Right cardiac atrium (tissue), 5 donors: ENCODE data around the gene DDX24. TPM values are rescaled to one million over a fixed set of nuclear protein-coding genes. Genes with fewer than 3 reads are reported as not detected.

Source experiments
- ATAC-seq, 2 donors: fragments of 200-7000 bp; cut with Tn5 transposase; one replicate each; pipeline versions ENCODE4 v1.8.0 to v1.9.1; 2020; ENCODE audit warnings: moderate library complexity in 2 of 2, mild to moderate bottlenecking in 1 of 2
- DNase-seq, 3 donors: peaks; one replicate each; pipeline ENCODE4 v3.0.0-alpha.2; 2020
- H3K27ac ChIP-seq: one replicate; pipeline ENCODE4 v1.5.1; 2013; ENCODE audit warnings: mild to moderate bottlenecking, low read length, control low read depth, moderate library complexity
- H3K27me3 ChIP-seq: one replicate; pipeline ENCODE4 v1.6.1; 2013; ENCODE audit not compliant: control insufficient read depth, insufficient read depth
- H3K4me1 ChIP-seq: one replicate; pipeline ENCODE4 v1.6.1; 2013; ENCODE audit warnings: low read length; ENCODE audit not compliant: control insufficient read depth, insufficient read depth
- H3K4me3 ChIP-seq: one replicate; pipeline ENCODE4 v1.5.1; 2013; ENCODE audit warnings: low read length, control low read depth
- H3K9me3 ChIP-seq: one replicate; pipeline ENCODE4 v1.6.1; 2013; ENCODE audit warnings: low read length; ENCODE audit not compliant: control insufficient read depth
- WGBS: extraction: QIAGEN DNeasy Blood & Tissue Kit; methylation state at CpG from one replicate; pipeline ENCODE4 v1.1.7; 2013; 5-methylcytosine and 5-hydroxymethylcytosine counted together
- intact Hi-C, 4 donors: fragments of 100-400 bp; cut with DNase I; formaldehyde crosslinking; loops; one replicate each; pipeline versions ENCODE4 v1.11.0 to v1.14.0; 2022 to 2023
- polyA plus RNA-seq: library from polyadenylated mRNA; stranded (reverse); fragments of 200-250 nt; gene quantifications from one replicate; pipeline ENCODE4 v1.2.3, GENCODE V29; 2013
- total RNA-seq, 4 donors: library from RNA; stranded (reverse); fragmentation: NEBNext Ultra II Directional; extraction: Animal tissue kit (Norgen Biotek cat#: 25700); gene quantifications; one replicate each; pipeline ENCODE4 v1.2.1, GENCODE V29; 2021
- donor health status: healthy with polysubstance abuse.
- donor health status: DM: no; HTN: yes; CAD: no.
- donor health status: DM: no; HTN: no; CAD: no.
- donor health status: DM: no; HTN: yes; CAD: no; lungs with severe emphysema.
- donor health status: DM: yes; HTN: yes; CAD: no.

The DDX24 gene
- total and polyA plus RNA-seq, 5 donors: 138 to 268 (median 255) TPM

DNA sequence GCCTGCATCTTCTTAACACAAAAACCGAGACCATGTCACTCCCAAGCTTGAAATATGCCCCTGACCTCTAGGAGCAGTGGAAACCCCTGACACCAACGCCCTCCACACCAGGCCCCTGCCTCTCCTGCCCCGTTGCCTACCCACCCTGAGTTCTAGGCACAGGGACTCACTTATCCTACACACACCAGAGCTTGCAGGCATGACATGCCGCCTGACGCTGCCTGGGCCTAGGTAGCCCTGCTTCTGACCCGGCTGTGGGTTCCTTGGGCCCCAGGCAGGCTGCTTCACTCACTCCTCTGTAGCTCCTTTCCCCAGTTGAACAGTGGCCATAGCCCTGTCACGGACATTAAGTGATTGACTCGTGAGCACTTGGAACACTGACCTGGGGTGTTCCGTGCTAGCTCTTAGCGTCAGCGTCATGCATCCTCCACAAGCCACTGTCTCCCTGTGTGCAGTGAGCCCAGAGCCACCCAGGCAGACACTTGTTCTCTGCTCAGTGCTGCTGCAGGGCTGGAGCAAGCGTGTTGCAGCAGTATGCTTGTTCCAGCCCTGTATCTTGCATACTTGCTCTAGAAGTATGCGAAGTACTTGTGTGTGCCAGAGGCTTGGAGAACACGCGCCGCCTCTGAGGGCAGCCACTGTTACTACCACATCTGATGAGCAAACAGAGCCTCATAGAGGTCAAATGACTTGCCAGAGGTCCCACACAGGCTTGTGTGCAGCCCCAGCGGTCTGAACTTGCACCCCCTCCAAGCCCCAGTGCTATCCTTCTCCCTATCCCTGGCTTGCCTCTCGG is 39.3 kb downstream of the DDX24 start:
- intact Hi-C loops: no loop called here
- H3K27me3 ChIP-seq: no peaks in the 10 kb centered on the region
- DNase-seq (peak in 2 of 3 donors; percentile 60 to 83), ATAC-seq (peak; percentile 60 to 87)
- peaks cover 9% of the 10 kb centered on the region for H3K4me1 ChIP-seq
- WGBS: 55% methylated on average over 18 of the region's 18 CpGs
- H3K4me3 ChIP-seq: no peak overlapping the region
- peak overlapping the region; percentile 32 for H3K27ac ChIP-seq
- no peaks in the 10 kb centered on the region for H3K9me3 ChIP-seq

DNA sequence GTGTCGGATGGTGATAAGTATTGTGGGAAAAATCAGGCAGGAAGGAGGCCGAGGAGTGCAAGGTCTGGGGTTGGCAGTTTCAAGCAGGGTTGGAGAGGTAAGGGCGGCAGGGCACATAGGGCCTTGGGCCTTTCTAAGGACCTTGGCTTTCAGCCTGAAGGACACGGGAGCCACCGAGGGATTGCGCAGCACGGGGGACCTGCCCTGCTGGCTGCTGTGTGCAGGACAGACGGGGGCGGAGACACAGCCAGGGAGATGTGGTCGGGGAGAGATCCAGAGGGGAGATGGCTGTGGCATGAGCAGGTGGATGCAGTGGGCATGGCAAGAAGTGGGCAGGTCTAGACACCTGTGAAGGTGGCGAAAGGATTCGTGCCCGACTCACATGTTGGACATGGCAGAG is 40.2 kb downstream of the DDX24 start:
- Histone ChIP-seq H3K4me3 (no peak overlapping the region), H3K4me1 (peaks cover 9% of the 10 kb centered on the region), H3K27ac (no peak overlapping the region), H3K27me3 (no peaks in the 10 kb centered on the region), H3K9me3 (no peaks in the 10 kb centered on the region)
- WGBS: 92% methylated on average over 13 of the region's 13 CpGs
- intact Hi-C loops: no loop called here
- DNase-seq (no peak), ATAC-seq (no peak)

DNA sequence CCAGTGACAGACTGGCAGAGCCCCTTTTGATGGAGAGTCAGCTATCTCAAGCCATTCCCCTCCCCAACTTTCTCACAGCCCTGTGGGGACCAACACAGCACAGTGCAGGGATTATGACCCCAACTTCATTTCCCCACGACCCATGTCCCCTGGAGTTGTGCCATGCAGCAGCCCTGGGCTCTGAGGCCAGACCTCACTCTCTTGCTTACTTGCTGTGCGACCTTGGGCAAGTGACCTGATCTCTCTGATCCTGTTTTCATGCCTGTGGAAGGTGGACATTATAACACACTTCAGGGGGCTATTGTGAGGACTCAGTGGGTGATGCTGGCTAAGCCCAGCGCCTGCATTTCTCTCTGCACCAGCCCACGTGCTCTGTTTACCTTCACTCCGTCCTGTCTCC is 40.8 kb downstream of the DDX24 start:
- H3K9me3 ChIP-seq: no peaks in the 10 kb centered on the region
- H3K4me1 ChIP-seq: peaks cover 9% of the 10 kb centered on the region
- no peak overlapping the region for H3K4me3 ChIP-seq
- no peak for DNase-seq
- intact Hi-C loops: no loop called here
- ATAC-seq: no peak
- H3K27me3 ChIP-seq: no peaks in the 10 kb centered on the region
- WGBS: 87% methylated on average over 5 of the region's 5 CpGs
- H3K27ac ChIP-seq: no peak overlapping the region

DNA sequence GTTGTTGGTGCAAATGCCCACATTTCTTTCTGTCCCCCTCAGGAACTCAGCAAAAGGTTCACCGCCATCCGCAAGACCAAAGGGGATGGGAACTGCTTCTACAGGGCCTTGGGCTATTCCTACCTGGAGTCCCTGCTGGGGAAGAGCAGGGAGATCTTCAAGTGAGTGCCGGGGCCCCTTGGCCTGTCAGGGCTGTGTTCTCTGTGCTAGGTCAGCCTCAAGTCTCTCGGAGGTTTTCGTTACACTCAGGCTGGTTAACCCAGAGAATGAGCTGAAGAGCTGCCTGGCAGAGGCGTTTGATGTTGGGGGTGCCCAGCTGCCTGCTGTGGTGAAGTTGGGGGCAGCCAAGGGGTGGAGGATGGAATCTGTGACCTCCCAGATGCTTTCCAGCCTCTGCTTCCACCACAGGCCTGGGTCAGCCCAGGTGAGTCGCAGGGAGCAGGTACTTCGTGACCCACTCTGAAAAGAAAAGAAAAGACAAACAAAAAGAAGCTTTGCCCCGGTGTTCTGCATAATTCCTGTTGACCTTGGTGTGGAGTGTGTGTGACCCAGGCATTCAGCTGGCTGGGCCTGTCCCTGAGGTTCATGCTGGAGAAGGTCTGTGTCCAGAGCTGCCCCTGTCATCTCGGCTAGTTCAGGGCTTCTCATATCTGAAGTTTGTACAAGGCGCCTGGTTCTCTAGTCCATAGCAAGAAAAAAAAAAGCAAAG is 41.9 kb downstream of the DDX24 start:
- H3K9me3 ChIP-seq: no peaks in the 10 kb centered on the region
- no peak overlapping the region for H3K27ac ChIP-seq
- no peaks in the 10 kb centered on the region for H3K27me3 ChIP-seq
- 93% methylated on average over 11 of the region's 11 CpGs for whole genome bisulfite sequencing
- ATAC-seq (no peak), DNase-seq (no peak)
- peaks cover 9% of the 10 kb centered on the region for H3K4me1 ChIP-seq
- H3K4me3 ChIP-seq: no peak overlapping the region
- intact Hi-C loops: loop anchor here in 3 of 4 donors (2.0 to 5.0 kb wide), 3 partner anchors 93 to 98 kb away; no protein-coding TSS in a partner anchor

DNA sequence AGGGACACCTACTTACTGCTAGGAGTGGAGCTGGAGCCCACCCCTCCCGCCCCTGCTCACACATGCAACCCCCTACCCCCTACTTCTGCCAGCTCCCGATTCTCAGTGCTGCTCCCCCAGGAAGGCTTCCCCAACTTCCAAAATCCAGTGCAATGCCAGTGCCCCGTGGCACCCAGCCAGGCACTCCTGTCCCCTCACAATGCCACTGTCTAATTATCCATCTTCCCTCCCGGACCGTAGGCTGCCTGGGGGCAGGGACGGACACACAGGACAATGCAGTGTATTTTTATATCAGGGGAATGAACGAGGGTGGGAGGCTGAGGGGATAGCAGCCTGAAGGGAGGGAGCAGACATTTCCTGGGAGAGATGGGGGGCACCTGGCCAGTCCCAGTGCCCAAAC is 42.5 kb downstream of the DDX24 start:
- Histone ChIP-seq H3K27me3 (no peaks in the 10 kb centered on the region), H3K27ac (no peak overlapping the region), H3K9me3 (no peaks in the 10 kb centered on the region), H3K4me1 (peaks cover 9% of the 10 kb centered on the region), H3K4me3 (no peak overlapping the region)
- no peak for DNase-seq
- intact Hi-C loops: loop anchor here in 3 of 4 donors (2.0 to 5.0 kb wide), 3 partner anchors 94 to 99 kb away; no protein-coding TSS in a partner anchor
- WGBS: 84% methylated on average over 7 of the region's 7 CpGs
- ATAC-seq: no peak

DNA sequence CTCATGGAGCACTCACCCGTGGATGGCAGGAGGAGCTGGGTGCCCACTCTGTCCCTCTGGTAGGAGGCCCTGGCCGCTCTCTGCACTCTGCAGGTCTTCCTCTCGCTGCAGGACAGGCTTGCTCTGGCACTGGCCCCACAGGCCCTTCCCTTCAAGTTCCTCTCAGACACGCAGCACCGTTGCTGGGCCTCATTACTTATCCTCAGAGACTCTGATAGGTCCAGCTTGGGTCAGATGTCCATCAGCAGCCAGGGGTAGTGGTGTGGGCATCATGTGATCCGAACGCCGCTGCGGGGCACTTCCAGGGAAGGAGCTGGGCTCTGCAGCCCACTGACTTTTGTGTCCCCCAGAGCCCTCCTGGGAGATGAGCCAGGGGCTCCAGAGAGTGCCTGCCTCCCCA is 43.0 kb downstream of the DDX24 start:
- Histone ChIP-seq H3K27ac (no peak overlapping the region), H3K27me3 (no peaks in the 10 kb centered on the region), H3K4me1 (peaks cover 9% of the 10 kb centered on the region), H3K9me3 (no peaks in the 10 kb centered on the region), H3K4me3 (no peak overlapping the region)
- 90% methylated on average over 9 of the region's 9 CpGs for WGBS
- ATAC-seq (no peak), DNase-seq (no peak)
- intact Hi-C loops: loop anchor here in 3 of 4 donors (2.0 to 5.0 kb wide), 3 partner anchors 94 to 99 kb away; no protein-coding TSS in a partner anchor

DNA sequence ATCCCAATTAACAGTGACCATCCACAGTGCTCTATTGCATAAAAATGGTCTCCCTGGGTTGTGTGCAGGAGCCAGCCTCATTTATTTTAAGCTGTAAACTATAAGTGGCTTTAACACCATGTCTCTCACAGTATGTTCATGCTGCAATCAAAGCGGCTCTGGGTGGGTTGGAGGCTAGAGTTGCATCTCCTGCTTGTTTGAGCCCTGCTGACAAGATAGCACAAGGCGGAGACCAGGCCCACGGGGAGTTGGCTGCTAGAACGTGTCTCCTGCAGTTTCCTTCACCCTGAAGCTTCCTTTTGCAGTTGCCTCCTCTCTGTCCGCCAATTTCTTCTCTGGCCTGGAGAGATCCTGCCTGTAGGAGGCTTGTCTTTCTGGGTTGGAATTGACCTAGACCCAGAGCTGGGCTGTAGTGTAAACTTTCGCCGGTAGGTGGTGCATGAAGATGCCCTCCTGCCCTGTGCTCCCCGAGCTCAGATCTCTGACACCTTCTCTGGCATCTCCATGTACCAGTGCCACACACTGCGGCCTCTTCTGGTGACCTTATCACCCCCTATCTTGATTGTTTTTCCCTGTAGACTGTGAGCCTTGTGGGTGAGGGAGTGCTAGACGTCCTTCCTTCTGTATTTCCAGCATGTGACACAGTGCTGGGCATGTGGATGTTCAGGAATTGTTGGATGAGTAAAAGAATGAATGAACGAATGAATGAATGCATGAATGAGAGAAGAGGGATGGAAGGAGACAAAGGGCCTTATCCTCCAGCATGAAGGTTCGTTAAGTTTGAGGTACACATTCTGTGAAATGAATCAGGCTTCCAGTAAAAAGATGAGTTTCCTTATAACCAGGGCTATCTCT is 44.5 kb downstream of the DDX24 start:
- DNase-seq: peak; percentile 70 to 88 (median 83)
- intact Hi-C loops: loop anchor here in 2 of 4 donors (5.0 kb wide), 2 partner anchors 96 to 101 kb away; no protein-coding TSS in a partner anchor
- WGBS: 25% methylated on average over 12 of the region's 12 CpGs

DNA sequence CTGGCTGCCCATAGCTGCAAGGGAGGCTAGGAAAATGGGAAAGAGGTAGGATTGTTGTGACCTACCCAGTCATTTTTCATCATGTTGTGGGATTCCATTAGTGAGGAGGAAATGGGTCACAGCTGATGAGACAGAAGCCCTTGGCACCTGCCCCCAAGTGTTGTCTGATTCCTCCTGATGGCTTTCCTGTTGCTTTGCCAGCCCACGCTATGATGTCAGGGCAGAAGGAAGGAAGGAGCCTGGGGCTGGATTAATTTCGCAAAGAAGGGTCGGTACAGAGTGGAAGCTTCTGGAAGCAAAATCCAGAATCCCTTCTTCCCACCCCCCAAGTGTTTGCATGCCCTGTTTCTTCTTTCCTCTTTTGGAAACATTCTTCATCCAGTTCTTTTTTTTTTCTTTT is 46.1 kb downstream of the DDX24 start:
- WGBS: 74% methylated on average over 3 of the region's 3 CpGs
- Histone ChIP-seq H3K9me3 (no peaks in the 10 kb centered on the region), H3K27ac (no peak overlapping the region), H3K4me1 (no peaks in the 10 kb centered on the region), H3K27me3 (no peaks in the 10 kb centered on the region), H3K4me3 (no peak overlapping the region)
- no peak for DNase-seq
- no peak for ATAC-seq
- intact Hi-C loops: loop anchor here in 3 of 4 donors (2.0 to 5.0 kb wide), 3 partner anchors 97 to 102 kb away; no protein-coding TSS in a partner anchor

More for the DNA sequence above, 44.5 kb downstream of the DDX24 start:
- H3K9me3 ChIP-seq: no peaks in the 10 kb centered on the region
- peaks cover 1% of the 10 kb centered on the region for H3K4me1 ChIP-seq
- no peak overlapping the region for H3K4me3 ChIP-seq
- peak overlapping the region; percentile 4 for H3K27ac ChIP-seq
- ATAC-seq: peak; percentile 88
- no peaks in the 10 kb centered on the region for H3K27me3 ChIP-seq

DNA sequence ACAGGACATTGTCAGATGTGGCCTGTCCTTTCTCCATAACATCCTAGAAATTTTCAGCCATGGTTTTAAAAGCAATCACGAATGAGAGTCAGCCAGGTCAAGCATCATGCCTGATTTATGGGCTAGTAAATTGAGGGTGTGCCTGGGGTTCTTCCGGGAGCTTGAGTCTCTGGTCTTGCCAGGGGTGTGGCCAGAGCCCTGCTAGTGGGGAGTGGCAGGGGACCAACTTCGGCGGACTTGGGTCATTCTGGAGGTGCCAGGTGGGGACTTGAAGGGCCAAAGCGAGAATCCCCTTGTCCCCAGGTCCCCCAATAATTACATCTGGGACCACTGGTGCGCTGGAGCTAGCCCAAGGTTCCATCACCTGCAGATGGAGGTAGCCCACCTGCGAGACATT is 49.1 kb downstream of the DDX24 start:
- Histone ChIP-seq H3K27ac (no peak overlapping the region), H3K4me1 (no peaks in the 10 kb centered on the region), H3K27me3 (no peaks in the 10 kb centered on the region), H3K9me3 (no peaks in the 10 kb centered on the region), H3K4me3 (no peak overlapping the region)
- no peak for DNase-seq
- intact Hi-C loops: no loop called here
- no peak for ATAC-seq
- WGBS: 87% methylated on average over 7 of the region's 7 CpGs

DNA sequence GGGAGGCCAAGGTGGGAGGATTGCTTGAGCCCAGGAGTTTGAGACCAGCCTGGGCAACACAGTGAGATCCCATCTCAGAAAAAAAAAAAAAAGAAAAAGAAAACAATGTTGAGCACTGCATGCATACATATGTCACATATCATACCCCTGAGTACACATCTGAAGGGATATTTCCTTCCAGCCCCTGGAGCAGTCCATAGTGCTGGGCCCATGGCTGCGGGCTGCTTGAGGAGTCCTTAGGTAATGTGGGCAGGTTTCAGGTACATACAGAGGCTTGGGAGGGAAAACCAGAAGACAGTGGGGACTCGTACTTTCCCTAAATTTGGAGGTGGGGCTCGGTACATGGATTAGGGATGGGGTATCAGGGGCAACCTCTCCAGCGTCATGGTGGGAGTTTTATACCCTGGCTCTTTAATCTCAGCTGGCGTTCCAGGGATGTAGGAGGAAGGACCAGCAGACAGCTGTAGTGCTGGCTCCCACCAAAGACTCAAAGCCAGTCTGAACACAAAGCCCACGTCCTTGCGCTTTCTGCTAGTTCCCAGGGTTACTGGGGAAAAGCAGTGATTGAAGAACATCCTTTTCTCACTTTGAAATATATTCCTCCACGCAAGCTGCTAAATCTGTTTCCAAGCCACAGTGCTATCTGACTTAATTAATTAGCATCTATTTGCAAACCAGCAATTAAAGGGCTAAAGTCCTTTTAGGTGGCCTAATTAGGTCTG is 49.7 kb downstream of the DDX24 start:
- intact Hi-C loops: no loop called here
- Histone ChIP-seq H3K4me1 (no peaks in the 10 kb centered on the region), H3K27me3 (no peaks in the 10 kb centered on the region), H3K4me3 (no peak overlapping the region), H3K9me3 (no peaks in the 10 kb centered on the region), H3K27ac (no peak overlapping the region)
- 88% methylated on average over 8 of the region's 8 CpGs for WGBS
- DNase-seq (no peak), ATAC-seq (no peak)
